Stimulated activated CD4-positive, alpha-beta T cell treated with anti-CD3 and anti-CD28 coated beads, Interleukin-15, amount 100 ng/mL, for 48 hours (primary cell): Measurements from ENCODE around the gene ESX1.
"Not testable (repeated sequence)": the region's sequence is repeated elsewhere in the genome, so short reads cannot be mapped to it uniquely, and the experiment has no call there.

ENCODE experiments used
- DNase-seq, 2 donors: peaks; one replicate each; pipeline ENCODE4 v3.0.0-alpha.2; 2020; ENCODE audit warnings: low read depth in 2 of 2

Gene ESX1

GRCh38 chrX:104254442-104255115 lies at the start of gene ESX1:
ESX1 (minus strand) TSS chrX:104254933; CDS start chrX:104254849, 84 bp downstream.
- DNase-seq = no peak

- no peak for DNase-seq
These were observed 40.9 kb upstream of the ESX1 start for GRCh38 chrX:104295636-104296035.

- no peak for DNase-seq
These were observed 34.2 kb upstream of the ESX1 start for GRCh38 chrX:104288961-104289360.

- DNase-seq = no peak
These were observed 33.5 kb upstream of the ESX1 start for GRCh38 chrX:104288269-104288668.

GRCh38 chrX:104285201-104285600 lies 30.5 kb upstream of the ESX1 start:
- no peak for DNase-seq

- DNase-seq = no peak
These were observed 29.8 kb upstream of the ESX1 start for GRCh38 chrX:104284507-104284906.

GRCh38 chrX:104282166-104282725 lies 27.5 kb upstream of the ESX1 start:
- no peak for DNase-seq

GRCh38 chrX:104281564-104281963 lies 26.8 kb upstream of the ESX1 start:
- DNase-seq = no peak

- DNase-seq = no peak
These were observed 25.9 kb upstream of the ESX1 start for GRCh38 chrX:104280609-104281008.

- DNase-seq = peak in 1 of 2 donors; percentile 18
These were observed 16.3 kb upstream of the ESX1 start for GRCh38 chrX:104270916-104271512.

- DNase-seq = no peak
These were observed 15.5 kb upstream of the ESX1 start for GRCh38 chrX:104270212-104270611.

GRCh38 chrX:104255465-104255864 lies 732 bp upstream of the ESX1 start:
- no peak for DNase-seq

GRCh38 chrX:104253567-104254441 lies 929 bp downstream of the ESX1 start:
- no peak for DNase-seq

GRCh38 chrX:104250470-104250869 lies 4.3 kb downstream of the ESX1 start:
- no peak for DNase-seq

- not testable (repeated sequence) for DNase-seq
These were observed 24.7 kb downstream of the ESX1 start for GRCh38 chrX:104230060-104230459.

GRCh38 chrX:104211187-104211586 lies 43.5 kb downstream of the ESX1 start:
- DNase-seq = no peak

- DNase-seq = no peak
These were observed 49.2 kb downstream of the ESX1 start for GRCh38 chrX:104205548-104205947.
